ENCODE results near the gene SMDT1.
"Not testable (repeated sequence)": the region's sequence is repeated elsewhere in the genome, so short reads cannot be mapped to it uniquely, and the experiment has no call there.

The SMDT1 gene

DNA sequence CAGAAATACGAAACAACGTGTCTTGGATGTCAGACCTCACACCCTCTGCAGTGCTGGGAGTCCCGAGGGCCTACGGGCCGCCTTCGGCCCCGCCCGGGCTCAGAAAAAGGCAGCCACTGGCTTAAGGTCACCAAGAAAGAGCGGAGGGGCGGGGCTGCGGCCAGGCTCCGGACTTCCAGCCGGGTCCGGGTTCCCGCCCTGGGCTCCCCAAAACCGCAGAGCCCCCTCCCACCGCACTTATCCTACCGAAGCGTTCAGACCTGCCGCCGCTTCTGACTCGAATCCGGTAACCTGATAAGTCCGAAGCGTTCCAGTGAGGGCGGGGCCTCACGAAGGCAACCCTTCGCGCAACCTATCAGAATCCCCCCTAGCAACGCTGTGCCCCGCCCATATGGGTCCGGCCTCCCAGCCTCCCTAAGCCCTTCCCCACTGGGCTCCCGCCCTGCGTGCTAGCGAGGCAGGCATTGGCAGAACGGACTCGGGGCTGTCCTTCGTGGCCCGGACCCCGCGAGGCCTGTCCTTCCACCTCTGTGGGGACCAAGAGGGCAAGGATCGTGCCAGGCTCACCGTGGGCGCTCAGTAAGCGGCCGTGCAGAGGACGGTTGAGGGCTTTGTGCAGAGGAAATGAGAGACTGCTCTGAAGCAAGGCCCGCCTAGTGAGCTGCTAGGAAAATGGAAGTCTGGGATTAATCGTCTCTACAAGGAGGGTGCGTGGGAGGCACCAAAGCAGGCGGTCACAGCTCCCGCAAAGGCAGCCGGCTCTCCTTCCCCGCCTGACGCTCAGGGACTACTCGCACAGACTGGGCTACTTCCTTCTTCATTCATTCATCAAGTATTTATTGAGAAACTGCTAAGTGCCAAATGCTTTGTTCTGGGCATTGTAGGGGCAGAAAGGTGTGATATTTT, 8.7 kb upstream of the SMDT1 start, which contains the start of gene NAGA:
TSS of gene NAGA (minus strand) at position 296 of the 906 bp plus-strand sequence. CDS start 515 bp downstream, outside the sequence.
- DNase-seq (peak; percentile 93), ATAC-seq (peak; percentile 99)

DNA sequence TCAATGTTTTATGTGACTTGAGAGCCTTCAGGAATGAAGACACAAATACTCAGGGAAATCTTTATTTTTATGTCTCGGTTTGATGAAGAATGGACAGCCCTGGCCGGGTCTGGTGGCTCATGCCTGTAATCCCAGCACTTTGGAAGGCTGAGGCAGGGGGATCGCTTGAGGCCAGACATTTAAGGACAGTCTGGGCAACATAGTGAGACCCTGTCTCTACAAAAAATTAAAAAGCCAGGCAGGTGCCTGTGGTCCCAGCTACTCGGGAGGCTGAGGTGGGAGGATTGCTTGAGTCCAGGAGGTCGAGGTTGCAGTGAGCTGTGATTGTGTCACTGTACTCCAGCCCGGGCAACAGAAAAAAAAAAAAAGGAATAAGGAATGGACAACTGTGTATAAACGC, 8.0 kb upstream of the SMDT1 start:
- DNase-seq: not testable (repeated sequence)

DNA sequence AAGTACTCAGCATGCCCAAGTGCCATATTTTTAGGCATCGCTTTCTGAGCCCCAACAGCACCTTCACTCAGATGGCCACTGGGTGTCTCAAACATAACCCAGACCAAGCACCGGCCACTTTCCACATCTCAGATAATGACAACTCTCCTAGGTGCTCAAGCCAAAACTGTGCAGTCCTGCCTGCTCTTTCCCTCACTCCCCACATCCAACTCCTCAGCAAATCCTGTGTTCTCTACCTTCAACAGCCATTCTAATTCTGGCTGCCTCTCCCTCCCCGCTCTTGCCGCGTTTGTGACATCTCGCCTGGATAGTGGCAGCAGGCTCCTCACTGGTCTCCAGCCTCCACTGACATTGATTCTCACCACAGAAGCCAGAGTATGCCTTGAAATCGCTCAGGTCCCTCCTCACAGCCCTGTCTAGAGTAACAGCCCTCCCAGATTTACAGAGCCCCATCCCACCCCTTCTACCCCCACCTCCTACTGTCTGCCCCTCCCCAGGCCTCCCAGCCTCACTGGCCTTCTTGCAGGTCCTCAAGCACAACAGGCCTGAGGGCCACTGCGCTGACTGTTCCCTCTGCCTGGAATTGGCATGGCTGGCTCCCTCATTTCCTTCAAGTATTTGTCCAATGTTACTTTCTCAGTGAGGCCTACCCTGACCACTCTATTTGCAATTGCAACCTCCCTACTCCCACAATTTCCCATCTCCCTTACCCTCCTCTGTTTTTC, 6.7 kb upstream of the SMDT1 start:
- no peak for DNase-seq
- ATAC-seq: no peak

More for the DNA sequence above, 8.0 kb upstream of the SMDT1 start:
- ATAC-seq: not testable (repeated sequence)

DNA sequence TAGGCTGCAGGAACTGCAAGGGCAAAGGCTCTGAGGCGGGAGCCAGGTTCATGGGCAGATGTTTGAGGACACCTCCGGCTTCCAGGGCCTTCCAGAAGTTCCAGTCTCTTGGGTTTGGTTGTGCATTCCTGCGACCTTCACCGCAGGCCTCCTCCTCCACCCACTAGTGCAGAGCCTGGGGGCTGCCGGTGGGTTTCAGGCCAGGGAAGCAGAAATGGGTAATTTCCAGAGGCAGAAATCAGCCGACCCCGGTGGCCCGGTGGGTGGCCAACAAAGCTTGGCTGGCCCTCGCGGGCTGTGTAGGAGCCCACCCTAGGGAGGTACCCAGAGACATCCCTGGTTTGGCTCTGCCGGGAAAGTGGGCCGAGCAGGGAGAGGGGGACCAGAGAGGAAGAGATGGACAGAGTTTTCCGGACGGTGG, 5.9 kb upstream of the SMDT1 start:
- ATAC-seq (no peak), DNase-seq (no peak)

DNA sequence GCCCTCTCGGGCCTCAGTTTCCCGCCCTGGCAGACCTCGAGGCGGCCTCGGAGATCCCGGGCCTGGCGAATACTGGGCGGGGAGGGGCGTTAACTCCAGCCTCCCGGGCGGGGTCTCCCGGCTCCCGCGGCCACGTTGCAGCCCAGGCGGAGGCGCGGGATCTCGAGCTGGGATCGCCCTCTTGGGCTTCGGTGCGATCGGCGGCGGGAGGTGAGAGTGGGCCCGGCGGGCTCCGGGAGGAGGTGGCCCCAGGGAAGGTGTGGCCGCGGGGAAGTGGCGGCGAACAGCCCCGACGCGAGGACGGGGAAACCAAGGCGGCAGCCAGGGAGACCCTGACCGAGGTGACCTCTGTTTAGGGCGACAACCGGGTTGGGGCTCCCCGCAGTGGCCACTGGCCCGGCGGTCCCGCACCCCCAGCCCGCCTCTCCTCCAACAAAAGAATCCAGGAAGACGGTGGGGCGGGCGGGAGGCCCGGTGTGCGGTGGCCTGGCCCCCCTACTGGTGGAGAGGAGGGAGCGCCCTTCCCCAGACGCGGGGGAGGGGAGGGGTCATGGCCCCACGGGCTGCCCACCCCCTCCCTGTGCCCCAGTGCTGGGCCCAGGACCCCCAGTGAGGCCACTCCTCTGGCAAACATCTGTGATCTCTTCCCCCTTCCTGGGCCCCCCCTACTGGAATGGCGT, 5.2 kb upstream of the SMDT1 start, which contains the start of gene PHETA2:
TSS of gene PHETA2 (plus strand) at position 117 of the 680 bp plus-strand sequence. CDS start 3,046 bp downstream, outside the sequence.
- no peak for ATAC-seq
- peak; percentile 67 for DNase-seq

DNA sequence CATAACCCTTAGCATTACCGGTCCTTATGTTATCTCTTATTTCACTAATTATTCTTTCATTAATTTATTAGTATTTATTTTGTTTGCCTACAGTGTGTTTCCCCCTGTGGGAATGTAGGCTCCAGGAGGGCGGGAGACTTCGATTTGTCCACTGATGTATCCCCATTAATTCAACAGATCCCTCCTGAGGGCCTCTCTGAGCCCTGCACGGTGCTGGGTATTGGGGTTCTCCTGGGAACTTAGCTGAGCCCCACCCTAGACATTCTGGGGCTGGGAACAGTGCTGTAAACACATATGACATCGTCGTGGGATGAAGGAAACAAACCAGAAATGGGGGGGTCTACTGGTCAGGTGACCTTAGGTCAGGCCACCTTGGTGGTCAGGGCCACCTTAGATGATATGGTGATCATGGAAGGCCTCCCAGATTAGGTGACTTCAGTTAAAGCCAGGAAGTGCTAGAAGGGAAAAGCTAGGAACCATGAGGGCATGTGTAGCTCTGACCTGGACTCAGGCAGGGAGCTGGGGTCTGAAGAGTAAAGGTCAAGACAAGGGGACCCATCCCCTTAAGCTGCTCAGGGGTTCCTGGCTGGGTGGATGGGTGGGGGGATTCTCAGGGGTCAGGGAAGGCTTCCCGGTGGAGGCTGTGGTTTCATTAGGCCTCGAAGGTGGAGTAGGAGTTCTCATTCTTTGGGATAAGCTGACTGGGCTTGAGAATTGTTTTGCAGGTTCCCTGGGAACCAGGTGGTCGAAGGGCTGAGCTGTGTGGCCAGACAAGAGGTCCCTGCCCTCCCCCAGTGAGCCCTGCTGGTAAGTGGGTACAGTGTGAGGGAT, 4.4 kb upstream of the SMDT1 start:
- DNase-seq (no peak), ATAC-seq (no peak)

DNA sequence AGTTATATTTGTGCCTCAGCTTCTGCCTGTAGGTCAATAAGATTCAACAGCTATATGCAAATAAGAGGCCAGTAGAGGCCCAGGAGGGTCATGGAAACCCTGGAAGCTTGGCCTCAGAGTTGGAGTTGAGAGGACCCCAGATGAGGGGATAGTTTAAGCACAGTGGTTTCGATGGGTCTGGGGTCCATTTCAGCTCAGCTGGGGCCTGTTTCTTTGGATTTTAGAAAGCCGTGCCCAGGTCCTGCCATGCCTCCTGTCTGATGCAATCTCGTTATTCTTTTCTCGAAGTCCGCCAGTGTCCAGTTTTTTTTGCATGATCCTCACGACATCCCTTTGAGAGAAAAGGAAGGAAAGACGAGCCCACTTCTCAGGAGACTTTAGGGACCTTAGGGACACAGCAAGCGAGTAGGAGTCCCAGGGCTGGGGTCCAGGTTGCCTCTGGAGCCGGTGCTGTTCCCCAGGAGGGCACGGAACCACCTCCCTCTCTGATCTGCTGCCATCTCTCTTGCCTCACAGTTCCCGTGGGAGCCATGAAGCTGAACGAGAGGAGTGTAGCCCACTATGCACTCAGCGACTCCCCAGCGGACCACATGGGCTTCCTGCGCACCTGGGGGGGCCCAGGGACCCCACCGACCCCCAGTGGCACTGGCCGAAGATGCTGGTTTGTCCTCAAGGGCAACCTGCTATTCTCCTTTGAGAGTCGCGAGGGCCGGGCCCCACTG, 2.6 kb upstream of the SMDT1 start:
- ATAC-seq (no peak), DNase-seq (no peak)

DNA sequence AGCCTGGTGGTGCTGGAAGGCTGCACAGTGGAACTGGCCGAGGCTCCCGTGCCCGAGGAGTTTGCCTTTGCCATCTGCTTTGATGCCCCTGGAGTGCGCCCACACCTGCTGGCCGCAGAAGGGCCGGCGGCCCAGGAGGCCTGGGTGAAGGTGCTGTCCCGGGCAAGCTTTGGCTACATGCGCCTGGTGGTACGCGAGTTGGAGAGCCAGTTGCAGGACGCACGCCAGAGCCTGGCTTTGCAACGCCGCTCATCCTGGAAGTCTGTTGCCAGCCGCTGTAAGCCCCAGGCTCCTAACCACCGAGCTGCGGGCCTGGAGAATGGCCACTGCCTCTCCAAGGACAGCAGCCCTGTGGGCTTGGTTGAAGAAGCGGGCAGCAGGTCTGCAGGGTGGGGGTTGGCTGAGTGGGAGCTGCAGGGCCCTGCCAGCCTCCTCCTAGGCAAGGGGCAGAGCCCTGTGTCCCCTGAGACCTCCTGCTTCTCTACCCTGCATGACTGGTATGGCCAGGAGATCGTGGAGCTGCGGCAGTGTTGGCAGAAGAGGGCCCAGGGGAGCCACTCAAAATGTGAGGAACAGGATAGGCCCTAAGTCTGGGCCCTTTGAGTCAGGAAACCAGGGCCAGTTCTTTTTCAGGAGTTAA, 1.9 kb upstream of the SMDT1 start:
- ATAC-seq: no peak
- no peak for DNase-seq

DNA sequence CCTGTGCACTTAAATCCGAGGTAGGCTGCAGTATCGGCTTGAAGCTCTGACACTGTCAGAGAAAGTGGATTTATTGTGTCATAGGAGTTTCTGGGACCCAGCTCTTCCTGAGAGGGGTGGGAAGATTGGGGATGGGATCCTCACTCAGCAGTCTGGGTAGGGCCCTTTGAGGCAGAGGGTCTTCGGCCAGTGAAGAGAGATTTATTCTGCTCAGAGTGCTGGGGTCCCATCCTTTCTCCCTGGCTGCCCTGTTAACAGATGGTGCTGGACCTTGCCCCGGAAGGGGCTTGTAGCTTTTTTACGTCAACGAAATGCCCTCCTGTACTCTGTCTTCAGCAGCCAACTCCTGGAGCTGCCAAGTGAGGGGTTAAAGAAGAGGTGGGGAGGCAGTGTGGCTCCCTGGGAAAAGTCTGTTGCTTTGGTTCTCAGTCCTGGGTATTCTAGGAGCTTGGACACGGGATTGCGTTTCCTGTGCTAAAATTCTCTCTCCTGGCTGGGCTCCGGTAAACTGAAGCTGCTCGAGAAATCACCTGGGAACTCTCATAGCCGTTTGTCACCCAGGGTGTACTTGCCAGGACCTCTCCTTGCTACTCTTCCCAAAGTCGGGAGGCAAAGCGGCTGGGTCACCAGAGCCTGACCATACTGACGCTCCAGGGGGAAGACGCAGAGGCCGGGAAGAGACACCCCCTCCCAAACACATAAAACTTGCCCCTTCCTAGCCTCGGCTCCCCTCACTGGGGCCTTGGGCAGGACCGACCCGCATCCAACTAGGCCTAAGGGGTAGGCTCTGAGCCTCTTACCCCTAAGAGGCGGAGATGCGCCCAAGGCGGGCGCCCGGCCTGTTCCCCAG, 806 bp upstream of the SMDT1 start:
- DNase-seq (no peak), ATAC-seq (no peak)

DNA sequence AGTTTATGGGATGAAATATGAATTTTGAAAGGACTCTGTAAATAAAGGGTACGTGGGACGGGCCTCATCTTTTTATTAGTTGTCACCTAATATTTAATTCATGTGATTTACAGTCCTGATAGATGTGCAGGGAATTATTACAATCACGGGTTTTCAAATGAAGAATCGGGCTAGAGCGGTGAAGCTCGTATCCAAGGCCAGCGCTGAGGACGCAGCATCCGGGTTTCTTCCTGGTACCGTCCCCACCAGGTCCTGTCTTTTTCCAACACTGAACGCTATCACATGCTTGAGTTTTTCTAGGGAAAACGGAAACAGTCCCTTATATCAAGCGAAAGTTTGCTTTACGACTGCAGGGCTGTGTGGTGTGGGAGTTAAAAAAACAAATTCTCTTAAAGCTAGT, 787 bp downstream of the SMDT1 start:
- DNase-seq: no peak
- ATAC-seq: no peak

DNA sequence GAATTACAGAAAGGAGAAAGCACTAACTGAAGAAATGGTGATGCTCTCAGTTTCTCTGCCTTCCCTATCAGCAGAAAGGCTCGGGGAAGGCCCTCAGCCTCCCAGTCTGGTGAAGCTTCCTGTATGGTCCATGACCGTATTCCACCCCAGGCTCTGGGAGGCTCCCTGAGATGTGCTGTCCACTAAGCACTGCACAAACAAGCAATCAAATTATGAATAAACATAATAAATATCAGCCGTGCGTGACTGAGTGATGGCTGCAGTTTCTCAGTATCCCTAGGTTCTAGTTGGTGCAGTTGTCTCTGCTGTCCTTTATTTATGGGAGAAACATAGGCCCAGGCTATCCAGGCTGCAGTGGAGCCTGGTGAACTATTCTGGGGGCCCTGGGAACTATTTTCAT, 3.6 kb downstream of the SMDT1 start:
- DNase-seq: no peak

DNA sequence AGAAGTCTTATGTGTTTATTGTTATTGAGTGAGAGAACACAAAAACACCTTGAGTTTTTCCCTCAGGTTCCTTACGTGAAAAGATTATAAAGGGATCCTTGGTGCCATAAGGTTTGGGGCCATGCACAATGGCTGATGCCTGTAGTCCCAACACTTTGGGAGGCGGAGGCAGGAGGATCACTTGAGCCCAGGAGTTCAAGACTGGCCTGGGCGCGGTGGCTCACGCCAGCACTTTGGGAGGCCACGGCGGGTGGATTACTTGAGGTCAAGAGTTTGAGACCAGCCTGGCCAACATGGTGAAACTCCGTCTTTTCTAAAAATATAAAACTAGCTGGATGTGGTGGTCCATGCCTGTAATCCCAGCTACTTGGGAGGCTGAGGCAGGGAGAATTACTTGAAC, 5.4 kb downstream of the SMDT1 start:
- no peak for DNase-seq
- no peak for ATAC-seq

More for the DNA sequence above, 3.6 kb downstream of the SMDT1 start:
- ATAC-seq: no peak

DNA sequence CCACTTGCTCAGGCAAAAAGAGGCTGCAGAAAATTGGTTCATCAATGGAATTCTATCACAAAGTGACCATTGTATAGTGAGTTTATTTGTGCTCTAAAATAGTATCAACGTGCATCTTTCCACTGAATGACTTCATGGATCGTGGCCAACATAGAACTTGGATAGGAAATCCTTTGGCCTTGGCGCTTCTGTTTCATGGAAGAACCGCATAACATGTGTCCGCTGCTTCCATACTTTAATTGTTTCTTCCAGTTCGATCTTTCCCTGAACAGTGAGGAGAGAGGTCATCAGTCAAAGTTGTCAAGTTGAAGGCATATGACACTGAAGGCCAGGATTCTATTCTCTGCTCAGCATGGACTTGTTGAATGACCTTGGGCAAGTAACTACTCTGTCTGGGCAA, 6.6 kb downstream of the SMDT1 start:
- DNase-seq (no peak), ATAC-seq (no peak)

DNA sequence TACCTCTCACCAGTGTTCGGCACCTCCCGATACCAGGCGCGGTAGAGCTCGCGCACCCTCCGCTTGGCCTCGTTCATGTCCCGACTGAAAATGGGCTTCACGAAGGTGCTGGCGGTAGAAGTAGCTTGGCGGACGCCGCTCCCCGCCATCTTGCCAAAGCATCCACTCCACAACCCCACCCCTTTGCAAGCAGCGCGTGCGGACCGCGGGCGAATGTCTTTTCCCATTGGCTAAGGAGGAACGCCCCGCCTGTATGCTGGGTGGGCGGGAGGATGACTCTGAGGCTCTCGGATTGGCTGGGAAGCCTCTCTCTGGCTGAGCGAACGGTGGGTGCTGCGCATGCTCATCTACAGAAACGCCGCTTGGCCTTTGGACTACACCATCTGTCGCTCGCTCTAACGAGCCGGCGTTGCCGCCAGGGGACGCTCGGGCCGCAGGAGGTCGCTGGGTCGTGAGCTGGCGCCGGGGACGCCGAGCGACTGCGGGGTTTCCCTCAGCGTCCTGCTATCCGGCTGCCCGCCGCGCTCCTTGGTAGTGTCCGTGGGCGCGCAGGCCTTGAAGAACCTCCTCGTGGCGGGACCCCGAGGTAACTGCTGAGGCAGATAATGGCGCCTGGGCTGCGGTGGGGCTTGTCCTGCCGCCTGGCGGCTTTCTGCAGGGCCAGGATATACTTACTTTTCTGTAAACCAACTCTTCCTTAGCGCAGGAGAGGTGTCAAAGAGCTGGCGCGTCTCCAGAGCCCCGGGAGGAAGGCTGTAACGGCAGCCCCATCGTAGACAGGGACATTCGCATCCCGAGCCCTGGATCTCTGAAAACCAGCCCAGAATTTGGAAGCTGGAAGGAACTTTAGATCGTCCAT, 11.3 kb downstream of the SMDT1 start, which contains the start of gene NDUFA6:
TSS of gene NDUFA6 (minus strand) at position 177 of the 859 bp plus-strand sequence. CDS start at position 149, 28 bp downstream.
- DNase-seq: peak; percentile 97
- ATAC-seq: peak; percentile 99

DNA sequence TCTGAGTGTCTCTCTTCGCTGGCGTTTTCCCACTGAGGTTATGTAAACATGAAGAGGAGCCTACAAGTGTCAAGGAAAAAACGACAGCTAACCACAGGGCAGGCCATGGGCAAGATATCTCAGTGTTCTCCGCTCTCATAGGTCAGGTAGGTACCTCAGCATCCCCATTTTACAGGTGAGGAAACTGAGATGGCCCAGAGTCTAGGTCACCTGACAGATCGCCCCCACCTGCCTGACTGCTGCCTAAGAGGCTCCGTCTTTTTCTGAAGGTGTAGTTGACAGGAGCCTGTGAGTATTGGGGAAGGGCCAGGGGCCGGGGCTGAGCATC, 11.9 kb downstream of the SMDT1 start:
- ATAC-seq (no peak), DNase-seq (no peak)

DNA sequence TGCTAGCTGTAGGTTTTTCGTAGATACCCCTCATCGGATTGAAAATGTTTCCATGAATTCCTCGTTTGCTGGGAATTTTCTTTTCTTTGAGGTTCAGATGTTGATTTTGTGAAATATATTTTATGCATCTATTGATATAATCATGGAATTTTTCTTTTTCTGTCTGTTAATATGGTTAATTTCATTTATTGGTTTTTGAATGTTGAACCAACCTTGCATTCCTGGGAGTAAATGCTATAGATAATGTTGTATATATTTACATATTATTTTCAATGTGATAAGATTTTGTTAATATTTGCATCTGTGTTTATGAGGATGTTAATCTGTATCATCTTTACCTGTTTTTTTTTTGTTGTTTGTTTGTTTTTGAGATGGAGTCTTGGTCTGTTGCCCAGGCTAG, 21.7 kb downstream of the SMDT1 start:
- no peak for DNase-seq
- ATAC-seq: no peak

DNA sequence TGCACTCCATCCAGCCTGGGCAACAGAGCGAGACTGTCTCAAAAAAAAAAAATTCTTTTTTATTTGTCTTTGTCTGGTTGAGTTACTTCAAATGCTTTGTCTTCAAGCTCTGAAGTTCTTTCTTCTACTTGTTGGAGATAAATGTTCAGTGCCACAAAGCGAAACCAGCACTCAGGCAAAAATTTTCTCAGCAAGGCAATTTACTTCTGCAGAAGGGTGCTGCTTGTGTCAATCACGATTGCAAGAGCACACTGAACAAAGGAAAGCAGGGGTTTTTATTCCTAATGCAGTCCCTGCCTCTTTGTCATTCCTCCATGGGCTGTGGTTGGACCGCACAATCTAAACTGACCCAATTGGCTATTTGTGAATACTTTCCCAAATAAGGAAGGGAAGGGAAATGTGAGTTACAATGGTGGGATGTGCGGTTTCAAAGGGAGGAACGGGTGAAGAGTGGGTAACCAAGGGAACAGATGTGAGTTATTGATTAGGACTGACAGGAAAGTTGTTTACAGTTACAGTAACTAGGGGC, 24.9 kb downstream of the SMDT1 start:
- not testable (repeated sequence) for DNase-seq, ATAC-seq

DNA sequence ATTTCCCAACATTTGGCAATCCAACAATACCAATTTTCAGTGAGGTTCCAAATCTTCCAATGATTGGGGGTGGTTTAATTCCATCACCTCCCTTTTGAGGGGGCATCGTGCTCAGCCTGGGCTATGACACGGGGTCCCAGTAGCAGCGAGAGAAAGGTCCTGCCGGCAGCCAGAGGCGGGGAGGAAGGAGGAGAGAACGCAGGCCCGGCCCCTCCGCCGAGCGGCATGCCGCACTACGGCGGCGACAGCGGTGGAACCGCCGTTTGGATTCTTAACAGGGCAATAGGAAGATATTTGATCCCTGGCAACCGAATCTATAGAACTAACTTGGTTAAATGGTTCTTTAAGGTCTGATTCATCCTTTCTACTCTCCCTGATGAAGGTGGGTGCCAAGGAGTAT, 29.3 kb downstream of the SMDT1 start:
- DNase-seq (no peak), ATAC-seq (no peak)

Measured in stimulated activated naive CD8-positive, alpha-beta T cell treated with anti-CD3 and anti-CD28 coated beads, Interleukin-15, Interleukin-2, amounts not matched to agents 100 U/mL and 50 U/mL, for 24 hours (primary cell).